ENCODE results near the gene PTGES3. TPM values are rescaled to one million over a fixed set of nuclear protein-coding genes. Genes with fewer than 3 reads are reported as not detected.

The PTGES3 gene
- total and polyA plus RNA-seq, 2 of the 8 experiments (the other 6 are each of a cell fraction or from before 2014, with no cell fraction given) = 111 to 464 TPM

DNA sequence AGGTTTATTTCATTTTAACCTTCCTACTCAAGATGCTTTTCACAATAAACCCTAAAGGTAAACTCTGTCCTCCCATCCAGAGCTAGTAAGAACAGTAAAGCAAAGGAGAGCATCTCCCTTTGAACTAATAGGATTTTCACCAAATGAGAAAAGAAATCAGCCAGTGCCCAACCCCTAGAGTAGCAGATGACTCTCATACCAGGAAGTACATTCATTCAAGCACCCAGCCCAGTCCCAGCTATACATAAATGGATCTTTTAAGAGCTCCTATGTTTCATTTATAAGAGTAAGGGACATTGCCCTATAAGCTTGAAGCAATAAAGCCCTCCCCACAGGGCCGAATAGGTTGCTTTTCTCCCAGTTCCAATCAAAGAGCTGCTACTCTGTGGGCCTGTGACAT is 65.5 kb downstream of the PTGES3 start:
- H3K14ac ChIP-seq (ENCODE audit: insufficient read length) = no peak overlapping the region
- peaks cover 18 to 86% of the 10 kb centered on the region in 2 experiments for H3K79me2 ChIP-seq (ENCODE audit: control insufficient read depth in 1 of 2, insufficient read depth in 2 of 2, low read length in 2 of 2)
- no peak overlapping the region for H3K4me2 ChIP-seq (ENCODE audit: insufficient read depth in 1 of 2, low read depth in 2 of 2, low read length in 2 of 2)
- H3K18ac ChIP-seq (ENCODE audit: extremely low read depth, low read length) = no peak overlapping the region
- 88% methylated on average over 1 of the region's 1 CpG; no CpG with 5 or more reads in 1 of the 2 experiments for WGBS, 2 experiments (ENCODE audit: extremely low coverage in 1 of 2, insufficient coverage in 1 of 2, insufficient read length in 1 of 2, insufficient replicate concordance in 2 of 2, low coverage in 1 of 2, low lambda C conversion rate in 2 of 2, missing lambda C conversion rate in 1 of 2)
- H2AK5ac ChIP-seq (ENCODE audit: low read depth, low read length) = no peak overlapping the region
- DNase-seq (ENCODE audit: low read depth in 1 of 2, low spot score in 2 of 2) = no peak
- no peak overlapping the region for H2BK20ac ChIP-seq (ENCODE audit: low read length)
- peaks cover 7% of the 10 kb centered on the region for H3K79me1 ChIP-seq (ENCODE audit: low read depth, low read length)
- peaks cover 0 to 14% (median 0%) of the 10 kb centered on the region in 4 experiments; a peak in 2 of 8 replicates for H3K36me3 ChIP-seq (ENCODE audit: control insufficient read depth in 2 of 4, insufficient read depth in 4 of 4, low read length in 3 of 4)
- no peak overlapping the region for H3K27ac ChIP-seq (ENCODE audit: low read depth, low read length)
- H3K23me2 ChIP-seq (ENCODE audit: low read depth, low read length) = no peaks in the 10 kb centered on the region
- H3K4ac ChIP-seq (replicated peaks; ENCODE audit: insufficient read length, low read depth, low read length) = no peak overlapping the region
- no peak overlapping the region for H3K9ac ChIP-seq (replicated peaks in 1 of 4; ENCODE audit: extremely low read depth in 1 of 4, low read depth in 3 of 4, low read length in 3 of 4)
- H4K91ac ChIP-seq (replicated peaks; ENCODE audit: insufficient read length, low read length) = no peak overlapping the region
- no peak for FAIRE-seq
- no peak overlapping the region for H4K8ac ChIP-seq (ENCODE audit: extremely low read depth, insufficient read depth, low read length)
- no peak overlapping the region for H4K5ac ChIP-seq (ENCODE audit: insufficient read length, low read depth, low read length)
- H3K4me1 ChIP-seq (replicated peaks in 1 of 4; ENCODE audit: control insufficient read depth in 3 of 4, insufficient read depth in 4 of 4, low read length in 3 of 4) = no peaks in the 10 kb centered on the region
- no peak overlapping the region for H2BK5ac ChIP-seq (ENCODE audit: low read depth, low read length)
- no peak overlapping the region for H3K56ac ChIP-seq (replicated peaks; ENCODE audit: insufficient read length, low read depth, low read length)
- no peak overlapping the region for H3K23ac ChIP-seq (ENCODE audit: insufficient read length)
- no peak for TF ChIP-seq TCF12 (IDR thresholded peaks at IDR 0.05; ENCODE audit: low read depth, low read length)
- CTCF ChIA-PET (ENCODE audit: partially characterized antibody) = interaction anchor here (1.0 to 11.2 kb wide), 3 partner anchors 13 to 29 kb away, joined by 3 to 107 read pairs (median 28); no protein-coding TSS in a partner anchor
- POLR2A ChIA-PET (ENCODE audit: partially characterized antibody) = interaction anchor here (1.1 to 2.2 kb wide), 4 partner anchors 11 to 103 kb away, joined by 3 to 8 read pairs (median 4); partner anchors contain the start of gene NACA
- no peak overlapping the region for H2BK120ac ChIP-seq (replicated peaks; ENCODE audit: low read depth, low read length)
- no peak overlapping the region for H3K4me3 ChIP-seq (ENCODE audit: extremely low read depth in 1 of 4, insufficient read depth in 2 of 4, low read depth in 3 of 4, low read length in 4 of 4)
- no peak overlapping the region for H2AFZ ChIP-seq (ENCODE audit: low read length)
- no peaks in the 10 kb centered on the region for H3K9me3 ChIP-seq (ENCODE audit: insufficient read depth in 2 of 2, low read depth in 1 of 2, low read length in 1 of 2)
- no peak overlapping the region for H2BK15ac ChIP-seq (ENCODE audit: low read length)
- no peak overlapping the region for H2BK12ac ChIP-seq (ENCODE audit: low read depth, low read length)
- H4K20me1 ChIP-seq (replicated peaks in 1 of 2; ENCODE audit: control insufficient read depth in 1 of 2, insufficient read depth in 2 of 2, low read length in 2 of 2) = peaks cover 2 to 8% of the 10 kb centered on the region in 2 experiments
- H3K27me3 ChIP-seq (replicated peaks in 1 of 4; ENCODE audit: control insufficient read depth in 3 of 4, extremely low read depth in 1 of 4, insufficient read depth in 3 of 4, low read length in 3 of 4) = no peaks in the 10 kb centered on the region
